Stimulated activated CD4-positive, alpha-beta T cell treated with anti-CD3 and anti-CD28 coated beads, Interleukin-15, amount 100 ng/mL, for 48 hours (primary cell): ENCODE data around the gene SERTAD2.

Source experiments
- DNase-seq, 2 donors: peaks; one replicate each; pipeline ENCODE4 v3.0.0-alpha.2; 2020; ENCODE audit warnings: low read depth in 2 of 2

The SERTAD2 gene

DNA sequence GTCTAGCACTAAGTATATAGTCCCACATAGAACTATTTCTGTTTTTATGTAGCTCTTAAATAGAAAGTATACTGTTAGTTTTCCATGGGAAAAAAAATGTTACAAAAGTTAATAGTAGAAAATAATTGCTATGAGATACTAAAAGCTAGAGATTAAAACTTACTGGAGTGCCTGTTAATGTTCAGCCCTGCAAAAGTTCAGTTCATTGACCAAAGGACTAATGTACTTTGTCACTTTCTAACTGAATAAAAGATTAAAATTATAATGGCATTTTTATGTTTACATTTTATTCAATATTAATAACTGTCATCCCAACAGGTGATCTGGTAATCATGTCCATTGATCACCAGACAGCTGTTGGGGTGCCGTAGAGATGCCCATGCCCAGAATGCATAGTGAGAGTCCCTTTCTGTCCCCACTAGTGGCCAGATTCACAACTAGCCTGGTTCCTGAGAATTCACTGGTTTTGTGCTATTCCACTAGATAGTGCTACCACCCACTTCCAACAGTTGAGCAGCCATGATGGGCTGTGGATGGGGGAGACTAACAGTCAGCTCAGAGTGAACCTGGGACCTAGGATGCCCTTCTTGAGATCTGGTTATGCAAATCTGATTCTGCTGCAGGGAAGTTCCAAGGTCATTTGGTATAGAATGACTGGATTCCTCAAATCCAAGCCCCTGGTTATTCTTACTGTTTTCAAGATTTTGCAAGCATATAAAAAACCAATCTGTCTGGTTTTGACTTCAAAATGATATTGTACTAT, 71.8 kb downstream of the SERTAD2 start:
- DNase-seq: no peak
